NB4 (cell line): ENCODE results near the gene COBL.

ENCODE experiments used
- DNase-seq: peaks from one replicate; pipeline ENCODE4 v3.0.0; 2010; ENCODE audit warnings: low read depth
- H3K4me3 ChIP-seq: one replicate; pipeline ENCODE4 v1.5.1; 2011; ENCODE audit warnings: mild to moderate bottlenecking, low read depth, low read length, moderate library complexity
- CTCF ChIP-seq: IDR thresholded peaks from one replicate; pipeline ENCODE4 v1.5.1; 2012; ENCODE audit warnings: low read depth, low read length
- MAX ChIP-seq: IDR thresholded peaks from 2 replicates; pipeline ENCODE4 v1.6.1; 2011; ENCODE audit warnings: low read depth, low read length
- MYC ChIP-seq: IDR thresholded peaks from 2 replicates; pipeline ENCODE4 v1.6.1; 2011; ENCODE audit warnings: low read depth, low read length
- POLR2A ChIP-seq: IDR thresholded peaks from 2 replicates; pipeline ENCODE4 v1.6.1; 2011; ENCODE audit warnings: mild to moderate bottlenecking; ENCODE audit not compliant: insufficient read length; ENCODE audit errors: extremely low read depth

COBL gene

GRCh38 chr7:51067258-51067657, 249.4 kb downstream of the COBL start:
- TF ChIP-seq MYC (no peak), MAX (0 out of 2 replicates have a peak, but pooled peaks have one; percentile 8)
- H3K4me3 ChIP-seq = no peak overlapping the region
- no peak for DNase-seq

- TF ChIP-seq POLR2A (no peak), MYC (no peak), CTCF (no peak), MAX (no peak)
- H3K4me3 ChIP-seq = no peak overlapping the region
- DNase-seq = no peak
These were observed 250.2 kb downstream of the COBL start for GRCh38 chr7:51066405-51066882.

GRCh38 chr7:51065766-51066165, 250.8 kb downstream of the COBL start:
- DNase-seq = no peak
- TF ChIP-seq MAX (no peak), POLR2A (no peak), MYC (no peak), CTCF (no peak)
- H3K4me3 ChIP-seq = no peak overlapping the region

GRCh38 chr7:51064688-51065087, 251.9 kb downstream of the COBL start:
- no peak overlapping the region for H3K4me3 ChIP-seq
- no peak for DNase-seq
- TF ChIP-seq CTCF (no peak), MAX (no peak), POLR2A (no peak), MYC (no peak)

- no peak overlapping the region for H3K4me3 ChIP-seq
- no peak for DNase-seq
- no peak for TF ChIP-seq CTCF
- TF ChIP-seq MAX = no peak
- TF ChIP-seq MYC = no peak
- TF ChIP-seq POLR2A = no peak
These were observed 254.2 kb downstream of the COBL start for GRCh38 chr7:51062222-51062987.

- no peak overlapping the region for H3K4me3 ChIP-seq
- peak; percentile 33 for DNase-seq
- TF ChIP-seq MYC = no peak
- no peak for TF ChIP-seq POLR2A
- no peak for TF ChIP-seq MAX
- TF ChIP-seq CTCF = peak; percentile 40
These were observed 256.1 kb downstream of the COBL start for GRCh38 chr7:51060536-51060935.
